ENCODE results near the gene UNCX. TPM values are rescaled to one million over a fixed set of nuclear protein-coding genes. Genes with fewer than 3 reads are reported as not detected.
A peak's percentile ranks its signal among the peaks of the same experiment; 100 is the strongest.
"Not testable (repeated sequence)": the region's sequence is repeated elsewhere in the genome, so short reads cannot be mapped to it uniquely, and the experiment has no call there.

Gene UNCX
- total and polyA plus RNA-seq, 2 experiments from 2014 or later = not detected

DNA sequence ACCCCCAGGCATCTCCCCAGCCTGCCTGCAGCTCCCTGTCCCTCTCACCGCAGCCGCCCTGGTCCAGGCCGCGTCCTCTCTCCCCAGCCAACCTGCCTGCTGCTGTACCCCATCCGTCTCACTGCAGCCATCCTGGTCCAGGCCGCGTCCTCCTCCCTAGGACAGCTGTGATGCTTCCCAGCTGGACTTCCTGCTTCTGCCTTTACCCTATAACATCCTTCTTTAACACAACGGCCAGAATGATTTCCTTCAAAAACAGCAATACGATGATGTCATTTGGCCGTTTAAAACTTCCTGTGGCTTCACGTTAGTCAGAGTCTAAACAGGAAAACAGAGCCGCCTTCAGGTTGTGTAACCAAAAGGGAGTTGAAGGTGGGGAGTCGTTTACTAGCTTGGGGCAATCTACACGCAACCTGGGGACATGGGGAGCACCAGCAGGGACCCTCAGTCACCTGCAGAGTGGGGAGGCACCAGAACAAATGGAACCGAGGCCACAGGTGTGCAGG, 40.4 kb upstream of the UNCX start:
- H2AFZ ChIP-seq = peak overlapping the region; percentile 57; the same call in 1 of the 2 replicates
- H3K9me3 ChIP-seq (ENCODE audit: low read depth) = no peaks in the 10 kb centered on the region
- WGBS, 2 experiments (ENCODE audit: low coverage in 1 of 2, low lambda C conversion rate in 2 of 2, missing lambda C conversion rate in 2 of 2) = 56 to 58% methylated on average over 15 of the region's 15 CpGs
- H3K4me1 ChIP-seq (ENCODE audit: insufficient read depth) = peaks cover 5% of the 10 kb centered on the region; the same call in 1 of the 2 replicates
- no peaks in the 10 kb centered on the region for H3K9me2 ChIP-seq (ENCODE audit: insufficient read depth)
- H4K20me1 ChIP-seq (ENCODE audit: insufficient read depth) = no peaks in the 10 kb centered on the region
- TF ChIP-seq EZH2 (IDR thresholded peaks at IDR 0.05; ENCODE audit: insufficient read depth, poor library complexity, severe bottlenecking) (no peak), EZH2phosphoT487 (IDR thresholded peaks at IDR 0.05; ENCODE audit: insufficient read depth, low read depth) (no peak)
- H3F3A ChIP-seq (ENCODE audit: insufficient read depth) = peaks cover 4% of the 10 kb centered on the region
- in situ Hi-C loops (cut with MboI) = no loop called here
- H3K27ac ChIP-seq = no peak overlapping the region
- peaks cover 21% of the 10 kb centered on the region; the same call in 1 of the 2 replicates for H3K27me3 ChIP-seq (replicated peaks; ENCODE audit: insufficient read depth)
- no peak overlapping the region for H3K4me2 ChIP-seq (ENCODE audit: unreplicated experiment)
- peak; percentile 89 for DNase-seq
- H3K4me3 ChIP-seq = no peak overlapping the region
- H3K36me3 ChIP-seq (ENCODE audit: low read depth) = no peaks in the 10 kb centered on the region
- H3K79me2 ChIP-seq (ENCODE audit: insufficient read depth) = no peaks in the 10 kb centered on the region
- H3K9ac ChIP-seq = no peak overlapping the region

DNA sequence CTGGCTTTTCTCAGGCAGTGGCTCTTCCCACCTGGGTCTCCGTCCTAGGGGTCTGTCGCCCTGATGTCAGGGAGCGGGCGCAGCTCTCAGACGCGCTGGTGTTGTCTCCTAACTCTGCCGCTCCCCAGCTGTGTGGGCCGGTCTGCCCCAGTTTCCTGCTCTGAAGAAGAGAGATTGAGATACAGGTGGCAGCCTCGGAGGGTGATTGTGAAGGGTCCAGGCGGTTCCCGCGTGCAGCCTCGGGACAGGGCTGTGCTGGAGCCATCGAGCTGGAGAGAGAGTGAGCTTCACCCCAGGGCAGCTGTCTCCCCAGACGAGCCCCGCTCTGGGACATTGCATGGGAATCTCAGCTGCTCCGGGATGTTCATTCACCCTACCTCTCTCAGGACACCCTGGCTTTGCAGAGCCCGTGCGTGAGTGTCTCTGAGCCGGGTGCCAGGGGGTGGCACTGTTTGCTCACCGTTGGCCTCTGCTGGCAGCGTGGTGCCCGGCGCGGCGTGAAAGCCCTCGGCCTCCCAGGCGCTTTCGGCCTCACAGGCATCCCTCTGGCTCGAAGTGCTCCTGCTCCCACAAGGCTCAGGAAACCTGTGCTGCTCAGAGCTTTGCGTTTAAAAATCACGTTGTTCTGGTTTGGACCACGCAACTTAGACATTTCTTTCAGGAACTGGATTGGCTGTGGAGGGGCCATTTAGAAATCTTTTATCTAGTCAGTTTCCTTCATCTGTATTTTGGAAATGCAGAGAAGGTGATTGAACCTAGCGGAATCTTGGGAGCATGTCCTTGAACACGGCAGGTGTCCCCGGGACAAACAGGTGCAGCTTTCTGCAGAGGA, 38.9 kb upstream of the UNCX start:
- Histone ChIP-seq H3K36me3 (ENCODE audit: low read depth) (no peaks in the 10 kb centered on the region), H3K79me2 (ENCODE audit: insufficient read depth) (no peaks in the 10 kb centered on the region), H3K4me1 (ENCODE audit: insufficient read depth) (peaks cover 14% of the 10 kb centered on the region), H3K4me3 (no peak overlapping the region), H3K4me2 (ENCODE audit: unreplicated experiment) (no peak overlapping the region), H3K9ac (no peak overlapping the region), H3K9me3 (ENCODE audit: low read depth) (no peaks in the 10 kb centered on the region), H4K20me1 (ENCODE audit: insufficient read depth) (no peaks in the 10 kb centered on the region), H3K27me3 (replicated peaks; ENCODE audit: insufficient read depth) (peaks cover 7% of the 10 kb centered on the region; the same call in 1 of the 2 replicates), H2AFZ (no peak overlapping the region), H3K9me2 (ENCODE audit: insufficient read depth) (no peaks in the 10 kb centered on the region), H3F3A (ENCODE audit: insufficient read depth) (peaks cover 12% of the 10 kb centered on the region), H3K27ac (no peak overlapping the region)
- peak; percentile 79 for DNase-seq
- in situ Hi-C loops (cut with MboI) = no loop called here
- TF ChIP-seq EZH2phosphoT487 (IDR thresholded peaks at IDR 0.05; ENCODE audit: insufficient read depth, low read depth) = no peak
- no peak for TF ChIP-seq EZH2 (IDR thresholded peaks at IDR 0.05; ENCODE audit: insufficient read depth, poor library complexity, severe bottlenecking)
- 21% methylated on average over 36 of the region's 36 CpGs for WGBS, 2 experiments (ENCODE audit: low coverage in 1 of 2, low lambda C conversion rate in 2 of 2, missing lambda C conversion rate in 2 of 2)

DNA sequence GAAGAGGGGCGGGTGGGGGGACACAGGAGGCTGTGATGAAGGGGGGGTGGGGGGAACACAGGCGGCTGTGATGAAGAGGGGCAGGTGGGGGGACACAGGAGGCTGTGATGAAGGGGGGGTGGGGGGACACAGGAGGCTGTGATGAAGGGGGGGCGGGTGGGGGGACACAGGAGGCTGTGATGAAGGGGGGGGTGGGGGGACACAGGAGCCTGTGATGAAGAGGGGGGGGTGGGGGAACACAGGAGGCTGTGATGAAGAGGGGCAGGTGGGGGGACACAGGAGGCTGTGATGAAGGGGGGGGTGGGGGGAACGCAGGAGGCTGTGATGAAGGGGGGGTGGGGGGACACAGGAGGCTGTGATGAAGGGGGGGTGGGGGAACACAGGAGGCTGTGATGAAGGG, 36.2 kb upstream of the UNCX start:
- DNase-seq; in situ Hi-C loops (cut with MboI); H3K79me2 ChIP-seq (ENCODE audit: insufficient read depth); H2AFZ ChIP-seq; H3K9ac ChIP-seq; H3K27ac ChIP-seq; H3K4me3 ChIP-seq; H4K20me1 ChIP-seq (ENCODE audit: insufficient read depth); H3K9me2 ChIP-seq (ENCODE audit: insufficient read depth); H3K4me2 ChIP-seq (ENCODE audit: unreplicated experiment); H3K36me3 ChIP-seq (ENCODE audit: low read depth); H3K9me3 ChIP-seq (ENCODE audit: low read depth): not testable (repeated sequence)
- H3K4me1 ChIP-seq (ENCODE audit: insufficient read depth) = peaks cover 14% of the 10 kb centered on the region
- H3K27me3 ChIP-seq (replicated peaks; ENCODE audit: insufficient read depth) = peaks cover 16% of the 10 kb centered on the region
- 13% methylated on average over 2 of the region's 4 CpGs; no CpG with 5 or more reads in 1 of the 2 experiments for WGBS, 2 experiments (ENCODE audit: low coverage in 1 of 2, low lambda C conversion rate in 2 of 2, missing lambda C conversion rate in 2 of 2)
- peaks cover 15% of the 10 kb centered on the region for H3F3A ChIP-seq (ENCODE audit: insufficient read depth)

DNA sequence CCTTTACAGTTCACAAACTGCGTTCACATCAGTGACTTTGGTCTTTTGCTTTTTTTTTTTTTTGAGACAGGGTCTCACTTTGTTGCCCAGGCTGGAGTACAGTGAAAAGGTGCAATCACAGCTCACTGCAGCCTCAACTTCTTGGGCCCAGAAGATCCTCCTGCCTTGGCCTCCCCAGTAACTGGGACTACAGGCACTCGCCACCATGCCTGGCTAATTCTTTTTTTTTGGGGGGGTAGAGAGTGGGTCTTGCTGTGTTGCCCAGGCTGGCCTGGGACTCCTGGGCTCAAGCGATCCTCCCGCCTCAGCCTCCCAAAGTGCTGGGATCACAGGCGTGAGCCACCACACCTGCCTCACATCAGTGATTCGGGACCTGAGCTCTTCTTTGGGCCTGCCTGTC, 35.7 kb upstream of the UNCX start:
- no peaks in the 10 kb centered on the region for H4K20me1 ChIP-seq (ENCODE audit: insufficient read depth)
- peaks cover 15% of the 10 kb centered on the region for H3F3A ChIP-seq (ENCODE audit: insufficient read depth)
- no peaks in the 10 kb centered on the region for H3K79me2 ChIP-seq (ENCODE audit: insufficient read depth)
- H3K4me1 ChIP-seq (ENCODE audit: insufficient read depth) = peaks cover 14% of the 10 kb centered on the region
- no peaks in the 10 kb centered on the region for H3K9me3 ChIP-seq (ENCODE audit: low read depth)
- H3K9me2 ChIP-seq (ENCODE audit: insufficient read depth) = no peaks in the 10 kb centered on the region
- no peak overlapping the region for H3K4me2 ChIP-seq (ENCODE audit: unreplicated experiment)
- 82 to 90% methylated on average over 5 to 6 of the region's 6 CpGs for WGBS, 2 experiments (ENCODE audit: low coverage in 1 of 2, low lambda C conversion rate in 2 of 2, missing lambda C conversion rate in 2 of 2)
- H3K36me3 ChIP-seq (ENCODE audit: low read depth) = no peaks in the 10 kb centered on the region
- no peak overlapping the region for H3K4me3 ChIP-seq
- no peak overlapping the region for H3K27ac ChIP-seq
- H3K9ac ChIP-seq = no peak overlapping the region
- TF ChIP-seq EZH2 (IDR thresholded peaks at IDR 0.05; ENCODE audit: insufficient read depth, poor library complexity, severe bottlenecking) (no peak), EZH2phosphoT487 (IDR thresholded peaks at IDR 0.05; ENCODE audit: insufficient read depth, low read depth) (no peak)
- in situ Hi-C loops (cut with MboI) = no loop called here
- peaks cover 16% of the 10 kb centered on the region for H3K27me3 ChIP-seq (replicated peaks; ENCODE audit: insufficient read depth)
- H2AFZ ChIP-seq = no peak overlapping the region
- DNase-seq = no peak

Measured in GM23248 (cell line).